Mucosa of rectum (tissue), 2 donors: ENCODE results near the gene TRPC4.

Experiments used
- H3K27ac ChIP-seq, 2 donors: one replicate each; pipeline ENCODE4 v1.7.0; 2013; ENCODE audit warnings: inconsistent platforms in 2 of 2, low read depth in 2 of 2, low read length in 2 of 2
- H3K27me3 ChIP-seq, 2 donors: one replicate each; pipeline ENCODE4 v1.7.0; 2013; ENCODE audit warnings: low read length in 2 of 2; ENCODE audit not compliant: control insufficient read depth in 2 of 2, insufficient read depth in 2 of 2
- H3K36me3 ChIP-seq, 2 donors: one replicate each; pipeline ENCODE4 v1.7.0; 2013; ENCODE audit warnings: low read length in 2 of 2; ENCODE audit not compliant: control insufficient read depth in 2 of 2, insufficient read depth in 2 of 2
- H3K4me1 ChIP-seq, 2 donors: one replicate each; pipeline ENCODE4 v1.7.0; 2013; ENCODE audit warnings: low read length in 2 of 2, mild to moderate bottlenecking in 1 of 2; ENCODE audit not compliant: control insufficient read depth in 2 of 2, insufficient read depth in 2 of 2
- H3K4me3 ChIP-seq, 2 donors: one replicate each; pipeline ENCODE4 v1.7.0; 2013; ENCODE audit warnings: low read length in 2 of 2
- H3K9ac ChIP-seq, 2 donors: one replicate each; pipeline ENCODE4 v1.7.0; 2013; ENCODE audit warnings: low read length in 2 of 2, low read depth in 1 of 2, mild to moderate bottlenecking in 1 of 2
- H3K9me3 ChIP-seq, 2 donors: one replicate each; pipeline ENCODE4 v1.7.0; 2013; ENCODE audit warnings: low read length in 2 of 2; ENCODE audit not compliant: control insufficient read depth in 2 of 2
- donor health status: healthy.
- donor health status: Normal muscosa, but diverticular disease.

The TRPC4 gene

DNA sequence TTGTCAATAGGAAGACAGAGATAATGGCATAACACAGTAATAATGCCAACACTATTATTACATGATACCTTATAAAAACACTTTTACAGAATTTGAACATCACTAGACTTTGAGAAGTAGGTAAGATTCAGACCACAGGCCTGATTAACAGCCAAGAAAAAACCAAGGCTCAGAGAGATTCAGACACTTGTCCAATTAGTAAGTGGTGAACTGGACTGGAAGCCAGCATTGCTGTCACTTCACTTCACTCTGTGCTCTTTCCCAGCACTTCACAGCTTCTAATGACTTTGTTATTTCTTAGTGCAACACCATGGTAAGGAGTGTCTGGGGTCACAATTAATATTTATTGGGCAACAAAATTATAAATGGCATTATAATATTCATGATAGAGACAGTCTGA is 91.9 kb downstream of the TRPC4 start:
- no peaks in the 10 kb centered on the region for H3K36me3 ChIP-seq
- no peak overlapping the region for H3K4me3 ChIP-seq
- H3K27me3 ChIP-seq = no peaks in the 10 kb centered on the region
- H3K4me1 ChIP-seq = no peaks in the 10 kb centered on the region
- H3K9me3 ChIP-seq = no peaks in the 10 kb centered on the region
- H3K9ac ChIP-seq = no peak overlapping the region
- H3K27ac ChIP-seq = no peak overlapping the region

GRCh38 chr13:37775871-37776270 is 93.7 kb downstream of the TRPC4 start:
- no peaks in the 10 kb centered on the region for H3K36me3 ChIP-seq
- no peak overlapping the region for H3K9ac ChIP-seq
- H3K27me3 ChIP-seq = no peaks in the 10 kb centered on the region
- no peaks in the 10 kb centered on the region for H3K4me1 ChIP-seq
- H3K27ac ChIP-seq = no peak overlapping the region
- H3K9me3 ChIP-seq = no peaks in the 10 kb centered on the region
- no peak overlapping the region for H3K4me3 ChIP-seq

- Histone ChIP-seq H3K9ac (no peak overlapping the region), H3K36me3 (no peaks in the 10 kb centered on the region), H3K9me3 (no peaks in the 10 kb centered on the region), H3K27ac (no peak overlapping the region), H3K4me1 (no peaks in the 10 kb centered on the region), H3K27me3 (no peaks in the 10 kb centered on the region), H3K4me3 (no peak overlapping the region)
These were observed 96.9 kb downstream of the TRPC4 start for GRCh38 chr13:37772644-37773043.

DNA sequence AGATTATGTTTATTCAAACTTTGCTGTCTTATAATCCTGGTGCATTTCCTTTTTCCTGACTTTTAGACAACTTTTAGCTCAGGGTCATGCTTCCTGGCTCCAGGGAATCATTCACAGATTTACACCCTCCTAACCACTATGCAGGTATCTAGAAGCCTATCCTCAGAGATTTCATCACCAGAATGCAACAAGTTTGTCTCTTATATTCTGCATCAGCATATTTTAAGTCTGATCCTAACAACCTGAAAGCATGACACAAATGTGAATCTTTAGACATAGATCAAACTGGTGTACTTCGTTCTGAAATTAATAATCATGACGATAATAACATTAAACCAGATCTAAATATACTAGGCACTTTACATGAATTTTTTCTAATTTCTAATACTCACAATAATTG is 100.0 kb downstream of the TRPC4 start:
- no peaks in the 10 kb centered on the region for H3K4me1 ChIP-seq

DNA sequence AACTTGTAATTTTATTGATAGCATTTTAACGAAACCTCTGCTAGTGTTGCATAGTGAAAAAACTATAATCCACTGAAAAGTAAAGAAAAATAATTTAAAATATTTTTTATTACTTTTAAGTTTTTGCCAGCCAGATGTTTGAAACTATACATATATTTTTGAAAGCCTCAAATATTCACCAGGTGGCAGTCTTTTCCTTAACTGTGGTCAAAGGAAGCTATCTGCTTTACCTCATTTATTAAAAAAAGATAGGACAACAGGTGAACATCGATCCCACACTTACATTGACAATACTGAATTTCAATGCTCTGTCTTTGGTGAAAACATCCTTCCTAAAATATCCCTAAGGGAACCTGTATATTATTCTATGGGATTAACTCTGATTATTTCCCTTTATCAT is 100.5 kb downstream of the TRPC4 start:
- Histone ChIP-seq H3K4me3 (no peak overlapping the region), H3K9me3 (no peaks in the 10 kb centered on the region), H3K4me1 (no peaks in the 10 kb centered on the region), H3K9ac (no peak overlapping the region), H3K27ac (no peak overlapping the region), H3K27me3 (no peaks in the 10 kb centered on the region), H3K36me3 (no peaks in the 10 kb centered on the region)

More for the DNA sequence above, 100.0 kb downstream of the TRPC4 start:
- H3K27me3 ChIP-seq = no peaks in the 10 kb centered on the region
- no peak overlapping the region for H3K27ac ChIP-seq
- no peak overlapping the region for H3K9ac ChIP-seq
- H3K4me3 ChIP-seq = no peak overlapping the region
- no peaks in the 10 kb centered on the region for H3K36me3 ChIP-seq
- no peaks in the 10 kb centered on the region for H3K9me3 ChIP-seq

- Histone ChIP-seq H3K36me3 (no peaks in the 10 kb centered on the region), H3K9me3 (no peaks in the 10 kb centered on the region), H3K4me1 (no peaks in the 10 kb centered on the region), H3K27me3 (no peaks in the 10 kb centered on the region), H3K9ac (no peak overlapping the region), H3K4me3 (no peak overlapping the region), H3K27ac (no peak overlapping the region)
These were observed 103.1 kb downstream of the TRPC4 start for GRCh38 chr13:37766502-37766901.

DNA sequence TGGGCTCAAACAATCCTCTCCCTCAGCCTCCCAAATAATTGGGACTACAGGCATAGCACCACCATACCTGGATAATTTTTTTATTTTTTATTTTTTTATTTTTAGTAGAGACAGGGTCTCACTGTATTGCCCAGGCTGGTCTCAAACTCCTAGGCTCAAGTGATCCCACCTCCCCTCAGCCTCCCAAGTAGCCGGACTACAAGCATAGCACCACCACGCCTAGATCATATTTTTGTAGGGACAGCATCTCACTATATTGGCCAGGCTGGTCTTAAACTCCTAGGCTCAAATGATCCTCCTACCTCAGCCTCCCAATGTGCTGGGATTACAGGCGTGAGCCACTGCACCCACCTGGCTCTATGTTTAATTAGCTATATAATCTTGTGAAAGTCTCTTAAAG is 114.2 kb downstream of the TRPC4 start:
- H3K27me3 ChIP-seq = no peaks in the 10 kb centered on the region
- H3K4me3 ChIP-seq = no peak overlapping the region
- H3K36me3 ChIP-seq = no peaks in the 10 kb centered on the region
- no peaks in the 10 kb centered on the region for H3K9me3 ChIP-seq
- H3K27ac ChIP-seq = no peak overlapping the region
- no peak overlapping the region for H3K9ac ChIP-seq
- no peaks in the 10 kb centered on the region for H3K4me1 ChIP-seq

GRCh38 chr13:37753776-37754175 is 115.8 kb downstream of the TRPC4 start:
- no peak overlapping the region for H3K4me3 ChIP-seq
- H3K4me1 ChIP-seq = no peaks in the 10 kb centered on the region
- no peak overlapping the region for H3K27ac ChIP-seq
- no peaks in the 10 kb centered on the region for H3K36me3 ChIP-seq
- H3K27me3 ChIP-seq = no peaks in the 10 kb centered on the region
- no peak overlapping the region for H3K9ac ChIP-seq
- no peaks in the 10 kb centered on the region for H3K9me3 ChIP-seq

GRCh38 chr13:37752146-37752545 is 117.4 kb downstream of the TRPC4 start:
- no peaks in the 10 kb centered on the region for H3K4me1 ChIP-seq
- H3K9me3 ChIP-seq = no peaks in the 10 kb centered on the region
- H3K9ac ChIP-seq = no peak overlapping the region
- H3K36me3 ChIP-seq = no peaks in the 10 kb centered on the region
- no peaks in the 10 kb centered on the region for H3K27me3 ChIP-seq
- H3K4me3 ChIP-seq = no peak overlapping the region
- no peak overlapping the region for H3K27ac ChIP-seq

DNA sequence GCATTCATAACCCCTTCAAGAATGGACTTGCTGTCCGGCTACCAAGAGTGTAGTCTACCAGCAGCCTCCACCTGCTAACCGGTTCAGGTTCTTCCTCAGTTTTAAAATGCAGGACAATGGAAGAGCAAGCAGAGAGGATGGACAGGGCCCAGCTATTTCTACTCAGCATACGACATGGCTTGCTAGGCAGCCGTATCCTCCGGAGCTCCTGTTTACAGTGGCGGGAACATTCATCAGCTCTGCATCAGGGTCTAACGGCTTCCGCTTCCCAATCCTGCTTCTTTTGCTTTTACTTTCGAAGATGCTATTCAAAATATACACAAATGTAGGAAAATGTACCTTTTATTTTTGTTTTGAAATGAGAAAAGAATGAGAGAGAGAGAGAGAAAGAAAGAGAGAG is 118.5 kb downstream of the TRPC4 start:
- H3K36me3 ChIP-seq = no peaks in the 10 kb centered on the region
- H3K4me1 ChIP-seq = no peaks in the 10 kb centered on the region
- H3K27me3 ChIP-seq = no peaks in the 10 kb centered on the region
- no peak overlapping the region for H3K9ac ChIP-seq
- no peak overlapping the region for H3K4me3 ChIP-seq
- no peak overlapping the region for H3K27ac ChIP-seq
- H3K9me3 ChIP-seq = no peaks in the 10 kb centered on the region

DNA sequence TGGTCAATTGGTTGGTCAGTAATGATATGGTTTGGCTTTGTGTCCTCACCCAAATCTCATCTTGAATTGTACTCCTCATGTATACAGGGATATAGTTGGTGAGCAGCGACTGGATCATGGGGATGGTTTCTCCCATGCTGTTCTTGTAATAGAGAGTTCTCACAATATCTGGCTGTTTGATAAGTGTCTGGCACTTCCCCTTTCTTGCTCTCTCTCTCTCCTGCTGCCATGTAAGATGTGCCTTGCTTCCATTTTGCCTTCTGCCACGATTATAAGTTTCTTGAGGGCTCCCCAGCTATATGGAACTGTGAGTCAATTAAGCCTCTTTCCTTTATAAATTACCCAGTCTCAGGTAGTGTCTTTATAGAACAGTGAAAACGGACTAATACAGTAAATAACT is 120.7 kb downstream of the TRPC4 start:
- Histone ChIP-seq H3K4me3 (no peak overlapping the region), H3K9ac (no peak overlapping the region), H3K9me3 (no peaks in the 10 kb centered on the region), H3K4me1 (no peaks in the 10 kb centered on the region), H3K36me3 (no peaks in the 10 kb centered on the region), H3K27ac (no peak overlapping the region), H3K27me3 (no peaks in the 10 kb centered on the region)
